COLO668 (cell line): ENCODE measurements around the gene B3GALT5.
"Not testable (repeated sequence)": the region's sequence is repeated elsewhere in the genome, so short reads cannot be mapped to it uniquely, and the experiment has no call there.

Experiments used
- DNase-seq: peaks from one replicate; lab custom pipeline; 2025; ENCODE audit not compliant: unreplicated experiment; lab: John Stamatoyannopoulos, UW

B3GALT5 gene, protein sequence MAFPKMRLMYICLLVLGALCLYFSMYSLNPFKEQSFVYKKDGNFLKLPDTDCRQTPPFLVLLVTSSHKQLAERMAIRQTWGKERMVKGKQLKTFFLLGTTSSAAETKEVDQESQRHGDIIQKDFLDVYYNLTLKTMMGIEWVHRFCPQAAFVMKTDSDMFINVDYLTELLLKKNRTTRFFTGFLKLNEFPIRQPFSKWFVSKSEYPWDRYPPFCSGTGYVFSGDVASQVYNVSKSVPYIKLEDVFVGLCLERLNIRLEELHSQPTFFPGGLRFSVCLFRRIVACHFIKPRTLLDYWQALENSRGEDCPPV

DNA sequence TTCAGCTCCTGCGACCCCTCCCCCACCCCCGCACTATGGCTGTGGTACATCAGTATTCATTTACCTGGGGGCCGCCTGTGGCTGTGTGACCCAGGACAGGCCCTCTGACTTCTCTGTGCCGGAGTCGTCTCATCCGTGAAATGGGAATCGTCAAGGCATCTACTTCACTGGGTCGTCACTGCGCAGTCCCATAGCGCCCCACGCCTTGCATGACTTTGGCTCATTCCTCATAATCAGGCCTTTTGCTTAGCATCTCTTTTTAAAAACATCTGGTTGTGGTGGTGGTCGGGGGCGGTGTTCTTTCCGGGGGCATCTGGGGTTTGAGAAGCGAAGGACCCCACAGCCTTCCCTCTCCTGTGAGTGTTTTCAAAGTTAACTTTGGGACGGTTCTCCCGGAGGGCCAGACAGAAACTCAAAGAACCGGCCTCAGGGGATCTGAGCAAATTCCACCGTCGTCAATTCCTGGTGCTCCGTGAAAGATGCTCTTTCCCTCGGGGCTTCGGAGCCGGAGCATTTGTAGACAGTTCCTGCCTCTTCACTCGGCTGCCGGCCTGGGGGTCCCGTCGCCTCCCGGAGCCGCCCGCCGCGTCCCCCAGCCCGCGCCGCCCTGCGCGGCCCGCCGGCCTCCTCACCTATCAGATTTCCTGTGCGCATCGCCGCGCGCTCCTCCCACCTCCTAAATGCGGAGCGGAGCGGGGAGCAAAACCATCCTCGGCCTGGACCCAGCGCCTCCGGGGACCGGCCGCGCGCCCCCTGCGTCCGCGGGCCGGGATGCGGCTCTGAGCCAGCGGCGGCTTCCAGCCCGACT, at the start of gene B3GALT5:
TSS of gene B3GALT5 (plus strand) at position 708 of the 808 bp plus-strand sequence. CDS start 47,620 bp downstream, outside the sequence.
- peak; percentile 91 for DNase-seq

GRCh38 chr21:39564200-39564599, 48.5 kb upstream of the B3GALT5 start:
- no peak for DNase-seq

DNA sequence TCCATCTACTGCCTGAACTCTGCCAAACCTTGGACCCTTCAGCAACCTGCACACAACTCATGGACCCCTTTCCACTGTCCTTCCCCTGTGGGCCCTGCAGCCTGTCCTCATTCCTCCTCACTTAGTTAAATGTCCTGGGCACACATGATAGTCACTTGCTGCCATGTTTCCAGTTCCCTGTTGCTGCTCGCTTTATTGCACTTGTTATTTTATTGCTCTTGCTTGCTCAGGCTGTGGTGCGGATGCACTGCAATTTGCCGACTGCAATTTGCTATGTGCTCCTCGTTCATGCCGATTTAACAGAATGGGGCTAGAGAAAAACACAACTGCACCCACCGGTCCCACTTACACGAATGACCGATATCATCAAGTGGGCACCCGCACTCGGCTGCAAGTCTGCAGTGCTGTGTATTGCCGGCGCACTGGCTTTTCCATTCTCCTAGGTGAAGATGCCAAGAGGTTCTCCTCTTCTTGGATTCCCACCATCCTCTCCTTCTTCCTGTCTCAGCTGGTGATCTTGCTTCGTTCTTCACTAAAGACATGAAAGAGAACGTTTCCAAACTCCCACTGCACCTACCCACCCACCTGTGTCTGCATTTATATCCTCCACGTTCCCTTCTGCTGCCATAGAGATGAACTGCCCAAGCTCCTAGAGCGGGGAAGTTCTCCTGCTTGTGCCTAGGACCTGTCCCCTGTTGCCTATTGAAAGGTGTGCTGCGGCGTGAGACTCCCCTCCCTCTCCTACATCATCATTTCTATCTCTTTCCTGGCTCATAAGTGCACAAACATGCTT, 45.4 kb upstream of the B3GALT5 start:
- no peak for DNase-seq

- DNase-seq: peak; percentile 82
Observed at GRCh38 chr21:39568361-39568760, 44.4 kb upstream of the B3GALT5 start.

DNA sequence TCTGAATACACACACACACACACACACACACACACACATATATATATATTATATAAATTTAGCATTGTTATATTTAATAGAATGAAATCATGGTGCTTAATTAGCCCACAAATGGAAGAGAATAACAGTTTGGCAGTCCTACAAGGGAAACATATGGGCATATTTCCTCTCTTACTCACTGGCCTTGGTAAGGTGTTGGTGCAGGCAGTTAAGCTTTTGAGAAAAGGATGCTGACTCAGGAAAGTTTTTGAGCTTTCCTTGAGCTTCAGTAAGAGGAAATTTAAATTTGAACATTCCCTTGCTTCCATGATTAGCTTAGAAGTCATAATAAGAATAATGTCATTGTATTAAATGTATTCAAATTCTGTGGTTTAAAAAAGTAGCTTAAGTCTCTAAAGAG, 37.0 kb upstream of the B3GALT5 start:
- no peak for DNase-seq

DNA sequence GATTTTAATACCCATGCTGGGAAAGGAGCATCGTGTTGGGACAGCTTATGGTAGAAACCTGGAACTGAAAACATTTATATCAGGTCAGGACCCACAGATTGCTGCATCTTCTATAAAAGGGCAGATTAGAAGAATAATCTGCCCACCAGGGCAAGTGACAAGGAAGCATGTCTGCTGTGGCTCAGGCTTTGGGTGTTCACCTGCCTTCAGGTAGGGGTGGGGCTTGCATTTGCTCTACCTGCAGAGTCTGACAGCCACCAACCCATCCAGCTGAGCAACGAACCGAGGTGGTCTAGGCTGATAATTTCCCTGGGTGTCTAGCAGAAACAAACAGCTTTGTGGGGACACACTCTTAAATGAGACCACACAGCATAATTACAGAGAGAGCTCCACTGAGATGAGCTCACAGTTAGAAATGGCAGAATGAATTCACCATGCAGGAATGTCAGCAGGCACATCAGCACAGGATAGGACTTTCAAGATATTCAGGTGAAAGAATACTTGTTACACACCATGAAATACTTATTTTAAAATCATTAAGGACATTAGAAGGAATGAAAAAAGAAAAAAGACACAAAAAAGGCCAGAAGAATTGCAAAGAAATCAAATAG, 36.1 kb upstream of the B3GALT5 start:
- no peak for DNase-seq

GRCh38 chr21:39579734-39580332, 32.9 kb upstream of the B3GALT5 start:
- no peak for DNase-seq

GRCh38 chr21:39580744-39581143, 32.0 kb upstream of the B3GALT5 start:
- DNase-seq: no peak

- no peak for DNase-seq
Observed at GRCh38 chr21:39581414-39581813, 31.3 kb upstream of the B3GALT5 start.

GRCh38 chr21:39582749-39583148, 30.0 kb upstream of the B3GALT5 start:
- no peak for DNase-seq

DNA sequence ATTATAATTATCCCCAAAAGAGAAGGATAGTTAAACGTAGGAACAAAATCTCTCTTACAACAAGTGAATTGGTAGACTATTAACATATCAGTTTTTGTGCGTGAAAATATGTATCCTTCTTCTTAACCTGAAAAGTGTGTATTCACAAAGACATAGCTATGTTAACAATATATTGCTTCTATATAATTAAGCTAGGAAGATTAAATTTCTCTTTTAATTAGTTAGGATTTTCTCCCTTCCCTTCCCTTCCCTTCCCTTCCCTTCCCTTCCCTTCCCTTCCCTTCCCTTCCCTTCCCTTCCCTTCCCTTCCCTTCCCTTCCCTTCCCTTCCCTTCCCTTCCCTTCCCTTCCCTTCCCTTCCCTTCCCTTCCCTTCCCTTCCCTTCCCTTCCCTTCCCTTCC, 29.2 kb upstream of the B3GALT5 start:
- not testable (repeated sequence) for DNase-seq

DNA sequence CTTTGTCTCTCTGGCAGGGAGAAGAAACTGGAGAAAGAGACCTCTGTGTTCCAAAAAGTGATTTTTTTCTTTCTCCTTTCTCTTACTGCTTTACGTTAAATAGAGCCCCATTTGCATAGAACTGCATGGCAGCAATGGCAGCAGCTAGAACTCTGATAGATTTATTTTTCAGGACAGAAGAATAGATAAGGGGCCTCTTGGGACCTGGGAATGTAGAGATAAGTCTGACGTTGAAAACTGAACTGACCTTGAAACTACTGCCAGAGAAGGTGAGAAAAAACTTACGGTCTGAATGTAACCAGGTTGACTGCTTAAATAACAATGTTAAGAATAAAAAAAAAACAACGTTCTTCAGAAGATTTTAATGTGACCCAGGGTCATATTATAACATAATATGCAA, 25.4 kb upstream of the B3GALT5 start:
- DNase-seq: no peak

DNA sequence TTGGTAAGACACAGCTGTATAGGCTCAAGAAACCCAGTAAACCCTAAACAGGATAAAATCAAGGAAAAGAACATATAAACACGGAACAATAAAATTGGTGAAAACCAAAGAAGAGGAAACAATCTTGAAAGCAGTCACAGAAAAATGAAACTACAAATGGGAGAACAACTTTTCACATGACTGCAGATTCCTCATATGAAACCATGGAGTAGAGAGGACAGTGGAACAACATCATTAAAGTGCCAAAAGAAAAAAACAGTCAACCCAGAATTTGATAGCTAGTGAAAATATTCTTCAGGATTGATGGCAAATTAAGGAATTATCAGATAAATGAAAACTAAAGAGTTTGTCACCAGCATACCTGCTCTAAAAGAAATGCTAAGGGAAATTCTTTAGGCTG, 23.9 kb upstream of the B3GALT5 start:
- DNase-seq: no peak

- no peak for DNase-seq
Observed at GRCh38 chr21:39593522-39593921, 19.2 kb upstream of the B3GALT5 start.

GRCh38 chr21:39595465-39595864, 17.3 kb upstream of the B3GALT5 start:
- DNase-seq: no peak

- DNase-seq: peak; percentile 56
Observed at GRCh38 chr21:39597595-39597994, 15.1 kb upstream of the B3GALT5 start.

DNA sequence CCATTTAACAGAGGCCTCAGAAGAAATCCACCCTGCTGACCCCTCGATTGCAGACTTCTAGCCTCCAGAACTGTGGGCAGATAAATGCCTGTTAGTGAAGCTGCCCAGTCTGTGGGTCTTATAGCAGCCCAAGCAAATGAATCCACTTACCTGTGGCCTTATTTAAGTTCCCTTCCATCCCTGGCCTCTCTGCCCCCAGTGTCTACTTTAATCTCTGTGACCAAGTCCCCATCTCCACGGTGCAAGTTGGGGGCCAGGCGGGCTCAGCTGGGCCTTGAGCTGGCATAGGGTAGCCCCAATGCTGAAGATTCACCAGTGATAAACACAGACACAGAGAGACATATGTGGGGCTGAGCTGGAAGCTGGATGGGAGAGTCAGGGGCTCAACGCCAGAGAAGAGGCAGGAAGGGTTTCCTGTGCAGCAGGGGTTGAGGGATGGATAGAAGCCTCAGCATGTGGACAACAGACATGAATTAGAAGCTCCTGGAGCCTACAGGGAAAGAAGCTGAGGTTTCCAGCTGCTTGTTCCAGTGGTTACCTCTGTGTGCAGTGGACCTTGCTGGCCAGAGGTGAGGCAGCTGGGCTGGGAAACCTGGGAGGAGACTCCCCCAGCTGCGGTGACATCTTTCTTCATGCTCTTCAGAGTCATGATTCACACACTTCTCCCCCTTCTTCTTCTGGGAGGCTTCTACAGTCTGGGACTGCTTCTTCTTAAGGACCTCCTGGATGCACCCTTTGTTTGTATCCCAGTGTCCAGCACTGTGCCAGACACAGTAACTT, 13.4 kb upstream of the B3GALT5 start:
- no peak for DNase-seq

GRCh38 chr21:39601187-39601928, 11.4 kb upstream of the B3GALT5 start:
- DNase-seq: no peak

DNA sequence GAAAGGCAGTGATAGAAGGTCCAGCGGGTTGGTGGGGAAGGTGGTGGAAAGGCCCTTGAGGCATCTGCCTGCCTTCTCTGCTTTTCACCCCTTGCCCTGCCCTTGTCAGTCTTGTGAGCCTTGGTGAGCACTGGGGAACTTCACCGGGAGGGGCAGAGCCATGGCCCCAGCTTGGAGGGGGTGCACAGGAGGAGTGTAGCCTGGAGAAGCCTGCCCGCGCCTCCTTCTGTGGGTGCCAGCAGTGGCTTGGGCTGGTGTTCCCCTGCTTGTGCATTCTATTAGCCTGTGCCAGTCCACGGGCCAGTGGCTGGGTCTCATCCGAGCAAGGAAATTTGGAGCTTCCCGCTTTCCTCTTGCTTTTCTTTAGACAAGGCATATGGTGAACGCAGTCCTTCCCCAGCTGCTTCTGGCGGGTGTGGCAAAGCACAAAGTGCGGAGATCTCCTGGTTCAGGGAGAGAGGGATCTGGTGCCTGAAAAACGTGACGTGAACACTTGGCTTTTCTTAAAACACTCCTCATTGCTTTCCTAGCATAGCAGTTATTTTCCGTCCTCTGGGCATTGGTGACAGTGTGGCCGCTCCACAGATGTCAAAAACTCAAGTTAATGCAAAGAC, 10.6 kb upstream of the B3GALT5 start:
- DNase-seq: no peak
